Activated naive CD8-positive, alpha-beta T cell treated with anti-CD3 and anti-CD28 coated beads, Interleukin-2, amount 10 ng/mL, durations not matched to agents 7 days and 5 days (primary cell): ENCODE data around the gene IGSF6. TPM values are rescaled to one million over a fixed set of nuclear protein-coding genes. Genes with fewer than 3 reads are reported as not detected.
"Not testable (repeated sequence)": the region's sequence is repeated elsewhere in the genome, so short reads cannot be mapped to it uniquely, and the experiment has no call there.

ENCODE experiments used
- ATAC-seq: fragments of 150-1000 bp; cut with Tn5 transposase; one replicate; pipeline ENCODE4 v1.10.0; 2021; ENCODE audit warnings: low read depth, moderate library complexity
- POLR2A ChIA-PET: fragments of 350-600 bp; sonication (Branson Sonifier 250); formaldehyde crosslinking; loops from one replicate; lab custom pipeline; 2021; ENCODE audit warnings: antibody characterized with exemption; lab: Charles Lee
- DNase-seq: peaks from one replicate; pipeline ENCODE4 v3.0.0; 2021
- H3K27ac Mint-ChIP-seq: one replicate; pipeline ENCODE4 v1.8.0; 2022; ENCODE audit warnings: mild to moderate bottlenecking, mixed read lengths
- H3K27me3 Mint-ChIP-seq: one replicate; pipeline ENCODE4 v1.8.0; 2022; ENCODE audit warnings: mild to moderate bottlenecking, moderate library complexity, mixed read lengths
- H3K36me3 Mint-ChIP-seq: one replicate; pipeline ENCODE4 v1.8.0; 2021; ENCODE audit warnings: mild to moderate bottlenecking, mixed read lengths
- H3K4me1 Mint-ChIP-seq: one replicate; pipeline ENCODE4 v1.8.0; 2021; ENCODE audit warnings: mixed read lengths
- H3K4me3 Mint-ChIP-seq: one replicate; pipeline ENCODE4 v1.8.0; 2022; ENCODE audit warnings: mild to moderate bottlenecking, moderate library complexity, mixed read lengths
- H3K9me3 Mint-ChIP-seq: one replicate; pipeline ENCODE4 v1.8.0; 2021; ENCODE audit warnings: mixed read lengths
- total RNA-seq, 2 experiments: library from RNA; stranded (reverse); gene quantifications; one replicate each; pipeline ENCODE4 v1.2.3, GENCODE V29; 2021

The IGSF6 gene
- total RNA-seq, 2 experiments from 2014 or later = 1.7 to 1.8 TPM

- Mint-ChIP-seq H3K9me3 (no peaks in the 10 kb centered on the region), H3K4me1 (peaks cover 48% of the 10 kb centered on the region), H3K36me3 (peaks cover 37% of the 10 kb centered on the region), H3K27ac (no peak overlapping the region), H3K4me3 (no peak overlapping the region), H3K27me3 (no peaks in the 10 kb centered on the region)
- ATAC-seq (no peak), DNase-seq (no peak)
- POLR2A ChIA-PET = no interaction called here
Measured at GRCh38 chr16:21617607-21618006, 34.8 kb downstream of the IGSF6 start.

GRCh38 chr16:21614896-21615295 is 37.5 kb downstream of the IGSF6 start:
- peaks cover 65% of the 10 kb centered on the region for H3K4me1 Mint-ChIP-seq
- no peak overlapping the region for H3K4me3 Mint-ChIP-seq
- H3K36me3 Mint-ChIP-seq = peaks cover 36% of the 10 kb centered on the region
- H3K27ac Mint-ChIP-seq = no peak overlapping the region
- H3K9me3 Mint-ChIP-seq = no peaks in the 10 kb centered on the region
- H3K27me3 Mint-ChIP-seq = peaks cover 2% of the 10 kb centered on the region
- no peak for ATAC-seq
- DNase-seq = no peak
- POLR2A ChIA-PET = no interaction called here

- DNase-seq (no peak), ATAC-seq (no peak)
- H3K9me3 Mint-ChIP-seq = no peaks in the 10 kb centered on the region
- POLR2A ChIA-PET = interaction anchor here (0.6 to 0.7 kb wide), 2 partner anchors 15 to 47 kb away, joined by 3 to 6 read pairs; no protein-coding TSS in a partner anchor
- peaks cover 29% of the 10 kb centered on the region for H3K36me3 Mint-ChIP-seq
- peaks cover 67% of the 10 kb centered on the region for H3K4me1 Mint-ChIP-seq
- H3K4me3 Mint-ChIP-seq = no peak overlapping the region
- peaks cover 2% of the 10 kb centered on the region for H3K27me3 Mint-ChIP-seq
- H3K27ac Mint-ChIP-seq = no peak overlapping the region
Measured at GRCh38 chr16:21613781-21614180, 38.6 kb downstream of the IGSF6 start.

- POLR2A ChIA-PET = interaction anchor here (0.6 to 0.7 kb wide), 2 partner anchors 15 to 47 kb away, joined by 3 to 6 read pairs; no protein-coding TSS in a partner anchor
- no peaks in the 10 kb centered on the region for H3K9me3 Mint-ChIP-seq
- no peak overlapping the region for H3K27ac Mint-ChIP-seq
- H3K4me1 Mint-ChIP-seq = peaks cover 70% of the 10 kb centered on the region
- DNase-seq (no peak), ATAC-seq (no peak)
- peaks cover 28% of the 10 kb centered on the region for H3K36me3 Mint-ChIP-seq
- H3K27me3 Mint-ChIP-seq = peaks cover 2% of the 10 kb centered on the region
- H3K4me3 Mint-ChIP-seq = no peak overlapping the region
Measured at GRCh38 chr16:21613361-21613760, 39.0 kb downstream of the IGSF6 start.

- H3K27me3 Mint-ChIP-seq = peaks cover 2% of the 10 kb centered on the region
- H3K27ac Mint-ChIP-seq = peak overlapping the region; percentile 39
- peaks cover 21% of the 10 kb centered on the region for H3K36me3 Mint-ChIP-seq
- ATAC-seq (peak; percentile 42), DNase-seq (no peak)
- POLR2A ChIA-PET = interaction anchor here (0.5 to 1.7 kb wide), 4 partner anchors 10 to 13 kb away, joined by 3 to 4 read pairs (median 4); no protein-coding TSS in a partner anchor
- H3K9me3 Mint-ChIP-seq = no peaks in the 10 kb centered on the region
- H3K4me1 Mint-ChIP-seq = peaks cover 80% of the 10 kb centered on the region
- peak overlapping the region; percentile 15 for H3K4me3 Mint-ChIP-seq
Measured at GRCh38 chr16:21611556-21612384, 40.6 kb downstream of the IGSF6 start.

- H3K4me1 Mint-ChIP-seq = peaks cover 76% of the 10 kb centered on the region
- DNase-seq = no peak
- H3K27ac Mint-ChIP-seq = no peak overlapping the region
- no peaks in the 10 kb centered on the region for H3K9me3 Mint-ChIP-seq
- ATAC-seq = no peak
- POLR2A ChIA-PET = interaction anchor here (0.5 to 1.7 kb wide), 4 partner anchors 9 to 13 kb away, joined by 3 to 4 read pairs (median 4); no protein-coding TSS in a partner anchor
- H3K27me3 Mint-ChIP-seq = peaks cover 2% of the 10 kb centered on the region
- peak overlapping the region; percentile 15 for H3K4me3 Mint-ChIP-seq
- peaks cover 21% of the 10 kb centered on the region for H3K36me3 Mint-ChIP-seq
Measured at GRCh38 chr16:21611198-21611555, 41.2 kb downstream of the IGSF6 start.

GRCh38 chr16:21610766-21611165 is 41.6 kb downstream of the IGSF6 start:
- POLR2A ChIA-PET = interaction anchor here (1.3 to 2.0 kb wide), 3 partner anchors 10 to 12 kb away, joined by 3 to 6 read pairs (median 4); no protein-coding TSS in a partner anchor
- DNase-seq (no peak), ATAC-seq (no peak)
- Mint-ChIP-seq H3K9me3 (no peaks in the 10 kb centered on the region), H3K27me3 (peaks cover 2% of the 10 kb centered on the region), H3K4me1 (peaks cover 72% of the 10 kb centered on the region), H3K36me3 (peaks cover 21% of the 10 kb centered on the region), H3K4me3 (no peak overlapping the region), H3K27ac (no peak overlapping the region)

- no peak for ATAC-seq
- Mint-ChIP-seq H3K9me3 (no peaks in the 10 kb centered on the region), H3K4me1 (peaks cover 70% of the 10 kb centered on the region), H3K27ac (no peak overlapping the region), H3K27me3 (peaks cover 2% of the 10 kb centered on the region), H3K36me3 (peaks cover 21% of the 10 kb centered on the region), H3K4me3 (no peak overlapping the region)
- POLR2A ChIA-PET = interaction anchor here (2.0 kb wide), 1 partner anchor 9 kb away, joined by 6 read pairs; no protein-coding TSS in a partner anchor
- no peak for DNase-seq
Measured at GRCh38 chr16:21610006-21610544, 42.3 kb downstream of the IGSF6 start.

- Mint-ChIP-seq H3K27me3 (peaks cover 2% of the 10 kb centered on the region), H3K27ac (peak overlapping the region; percentile 40), H3K4me1 (peaks cover 71% of the 10 kb centered on the region), H3K4me3 (peak overlapping the region; percentile 42), H3K9me3 (no peaks in the 10 kb centered on the region), H3K36me3 (peaks cover 12% of the 10 kb centered on the region)
- POLR2A ChIA-PET = interaction anchor here (1.8 to 2.0 kb wide), 3 partner anchors 8 to 12 kb away, joined by 5 to 8 read pairs (median 6); partner anchors contain the start of gene METTL9
- peak; percentile 74 for ATAC-seq
- DNase-seq = no peak
Measured at GRCh38 chr16:21608639-21609328, 43.6 kb downstream of the IGSF6 start.

- POLR2A ChIA-PET = interaction anchor here (1.4 kb wide), 1 partner anchor 21 kb away, joined by 3 read pairs; no protein-coding TSS in a partner anchor
- H3K4me1 Mint-ChIP-seq = peaks cover 72% of the 10 kb centered on the region
- H3K36me3 Mint-ChIP-seq, DNase-seq, H3K27ac Mint-ChIP-seq, H3K9me3 Mint-ChIP-seq, H3K27me3 Mint-ChIP-seq, H3K4me3 Mint-ChIP-seq, ATAC-seq: not testable (repeated sequence)
Measured at GRCh38 chr16:21605848-21606247, 46.6 kb downstream of the IGSF6 start.

- H3K4me3 Mint-ChIP-seq = no peak overlapping the region
- H3K36me3 Mint-ChIP-seq = peaks cover 5% of the 10 kb centered on the region
- ATAC-seq (no peak), DNase-seq (no peak)
- H3K27ac Mint-ChIP-seq = no peak overlapping the region
- no peaks in the 10 kb centered on the region for H3K27me3 Mint-ChIP-seq
- peaks cover 56% of the 10 kb centered on the region for H3K4me1 Mint-ChIP-seq
- H3K9me3 Mint-ChIP-seq = no peaks in the 10 kb centered on the region
- POLR2A ChIA-PET = interaction anchor here (0.6 to 1.2 kb wide), 2 partner anchors 22 to 1912 kb away, joined by 3 to 5 read pairs; no protein-coding TSS in a partner anchor
Measured at GRCh38 chr16:21603928-21604327, 48.5 kb downstream of the IGSF6 start.

- DNase-seq (no peak), ATAC-seq (no peak)
- Mint-ChIP-seq H3K4me3 (no peak overlapping the region), H3K27me3 (no peaks in the 10 kb centered on the region), H3K4me1 (peaks cover 54% of the 10 kb centered on the region), H3K9me3 (no peaks in the 10 kb centered on the region), H3K36me3 (peaks cover 7% of the 10 kb centered on the region), H3K27ac (no peak overlapping the region)
- POLR2A ChIA-PET = no interaction called here
Measured at GRCh38 chr16:21602785-21603184, 49.6 kb downstream of the IGSF6 start.
